DMS 273 (cell line): ENCODE results near the gene TSPAN16.
"Not testable (repeated sequence)": the region's sequence is repeated elsewhere in the genome, so short reads cannot be mapped to it uniquely, and the experiment has no call there.

Experiments used
- DNase-seq: peaks from one replicate; lab custom pipeline; 2025; ENCODE audit not compliant: unreplicated experiment; lab: John Stamatoyannopoulos, UW

The TSPAN16 gene

GRCh38 chr19:11300811-11301120 is 4.8 kb downstream of the TSPAN16 start:
- DNase-seq = no peak

DNA sequence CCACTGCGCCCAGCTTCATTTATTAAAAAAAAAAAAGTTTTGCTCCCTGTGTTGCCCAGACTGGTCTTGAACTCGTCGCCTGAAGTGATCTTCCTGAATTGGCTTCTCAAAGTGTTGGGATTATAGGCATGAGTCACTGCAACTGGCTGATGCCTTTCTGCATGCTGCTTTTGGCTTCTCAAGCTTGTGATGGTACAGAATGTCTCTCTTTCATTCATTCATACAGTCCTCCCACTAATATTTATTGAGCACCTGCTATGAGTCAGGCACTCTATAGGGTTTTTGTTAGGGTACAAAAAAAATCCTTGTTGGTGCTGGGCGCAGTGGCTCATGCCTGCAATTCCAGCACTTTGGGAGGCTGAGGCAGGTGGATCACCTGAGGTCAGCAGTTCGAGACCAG is 9.0 kb downstream of the TSPAN16 start:
- DNase-seq = no peak

GRCh38 chr19:11306337-11306736 is 10.4 kb downstream of the TSPAN16 start:
- no peak for DNase-seq

GRCh38 chr19:11320278-11320995 is 24.5 kb downstream of the TSPAN16 start:
- DNase-seq = not testable (repeated sequence)

- no peak for DNase-seq
These were observed 25.5 kb downstream of the TSPAN16 start for GRCh38 chr19:11321191-11322126.

- DNase-seq = no peak
These were observed 26.5 kb downstream of the TSPAN16 start for GRCh38 chr19:11322269-11323024.

GRCh38 chr19:11323601-11324078 is 27.7 kb downstream of the TSPAN16 start:
- no peak for DNase-seq

DNA sequence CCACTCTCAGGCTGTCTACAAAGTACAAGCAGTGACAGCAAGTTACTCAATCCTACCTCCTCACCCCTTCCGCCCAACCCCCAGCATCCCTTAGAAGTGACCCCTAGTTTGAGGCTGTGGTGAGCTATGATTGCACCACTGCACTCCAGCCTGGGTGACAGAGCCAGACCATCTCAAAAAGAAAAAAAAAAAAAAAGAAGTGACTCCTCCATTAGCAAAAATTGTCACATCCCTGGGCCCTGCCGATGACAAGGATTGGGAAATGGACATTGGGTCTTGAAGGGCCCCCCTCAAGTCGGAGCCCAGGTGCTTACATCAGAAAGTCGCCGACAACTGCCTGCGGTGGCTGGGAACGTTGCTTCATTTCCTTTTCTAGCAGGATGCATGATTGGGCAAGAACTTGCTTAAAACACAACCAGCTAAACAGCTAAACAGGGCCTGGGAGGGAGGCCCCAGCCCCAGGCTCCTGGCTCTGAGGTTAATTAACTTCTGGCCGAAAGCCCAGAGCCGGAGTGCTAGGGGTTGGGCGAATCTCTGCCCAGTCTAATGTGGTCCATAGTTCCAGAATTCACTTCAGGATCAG is 28.2 kb downstream of the TSPAN16 start:
- peak; percentile 93 for DNase-seq

DNA sequence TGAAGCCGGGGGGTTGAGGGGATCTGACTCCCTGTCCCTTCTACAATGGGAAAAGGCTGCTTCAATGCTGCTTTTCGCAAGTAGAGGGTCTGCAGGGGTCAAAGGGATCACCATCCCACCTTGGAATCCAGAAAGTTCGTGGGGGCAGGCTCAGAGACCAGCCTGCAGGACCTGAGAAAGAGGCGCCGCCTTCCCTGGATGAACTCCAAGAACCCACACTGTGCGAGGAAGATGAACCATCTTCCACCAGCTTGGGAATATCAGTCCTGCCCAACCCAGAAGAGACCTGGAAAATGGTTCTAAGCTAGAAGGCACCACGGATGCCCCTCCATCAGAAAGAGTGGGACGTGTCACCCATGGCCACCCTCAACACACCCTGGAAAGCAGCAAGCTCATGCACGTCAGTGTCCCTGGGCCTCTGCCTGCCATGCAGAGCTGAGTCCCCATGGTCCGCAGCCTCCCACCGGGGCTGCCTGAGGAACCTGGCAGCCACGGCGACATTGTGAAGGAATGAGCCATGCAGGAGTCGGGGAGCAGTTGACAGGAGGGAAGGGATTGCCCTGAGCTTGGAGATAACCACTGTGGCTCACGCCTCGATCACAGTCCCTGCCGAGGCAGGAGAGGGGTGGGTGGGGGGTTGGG is 28.9 kb downstream of the TSPAN16 start:
- DNase-seq = peak; percentile 41

DNA sequence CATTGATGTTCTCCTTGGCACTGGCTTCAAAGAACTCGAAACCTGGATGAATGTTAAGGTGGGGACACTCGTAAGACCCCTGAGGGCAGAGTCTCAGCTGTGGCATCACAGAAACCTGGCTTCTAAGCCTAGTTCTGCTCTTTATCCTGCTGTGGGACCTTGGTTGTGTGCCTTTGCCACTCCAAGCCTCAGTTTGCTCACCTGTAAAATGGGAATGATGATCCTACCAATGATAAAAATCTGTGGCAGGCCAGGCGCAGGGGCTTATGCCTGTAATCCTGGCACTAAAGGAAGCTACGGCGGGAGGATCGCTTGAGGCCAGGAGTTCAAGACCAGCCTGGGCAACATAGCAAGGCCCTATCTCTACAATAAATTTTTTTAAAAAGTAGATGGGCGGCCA is 29.6 kb downstream of the TSPAN16 start:
- DNase-seq = no peak

- no peak for DNase-seq
These were observed 34.2 kb downstream of the TSPAN16 start for GRCh38 chr19:11330127-11330526.

DNA sequence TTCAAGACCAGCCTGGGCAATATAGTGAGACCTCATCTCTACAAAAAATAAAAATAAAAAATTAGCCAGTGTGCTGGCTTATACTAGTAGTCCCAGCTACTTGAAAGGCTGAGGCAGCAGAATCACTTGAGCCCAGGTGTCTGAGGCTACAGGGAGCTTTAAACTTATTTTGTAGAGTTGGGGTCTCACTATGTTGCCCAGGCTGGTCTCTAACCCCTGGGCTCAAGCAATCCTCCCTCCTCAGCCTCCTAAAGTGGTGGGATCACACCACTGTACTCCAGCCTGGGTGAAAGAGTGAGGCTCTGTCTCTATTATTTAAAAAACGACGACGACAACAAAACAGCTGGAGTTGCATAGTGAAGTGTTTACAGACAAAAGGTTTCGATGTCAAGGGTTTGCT is 35.5 kb downstream of the TSPAN16 start:
- DNase-seq = no peak

DNA sequence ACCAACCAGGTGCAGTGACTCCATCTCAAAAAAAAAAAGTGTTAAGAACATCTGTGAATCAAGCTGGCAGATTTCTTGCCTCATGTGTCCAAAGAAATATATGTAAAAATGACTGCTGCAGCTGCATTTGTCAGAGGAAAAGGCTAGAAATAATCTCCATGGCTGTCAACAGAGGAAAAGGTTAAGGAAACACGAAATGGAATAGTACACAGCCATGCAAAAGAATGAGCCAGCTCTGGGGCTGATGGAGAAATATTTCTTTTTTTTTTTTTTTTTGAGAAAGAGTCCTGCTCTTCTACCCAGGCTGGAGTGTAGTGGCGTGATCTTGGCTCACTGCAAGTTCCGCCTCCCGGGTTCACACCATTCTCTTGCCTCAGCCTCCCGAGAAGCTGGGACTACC is 36.9 kb downstream of the TSPAN16 start:
- DNase-seq = no peak

GRCh38 chr19:11333838-11334237 is 37.9 kb downstream of the TSPAN16 start:
- DNase-seq = not testable (repeated sequence)

- DNase-seq = no peak
These were observed 39.6 kb downstream of the TSPAN16 start for GRCh38 chr19:11335449-11336146.

DNA sequence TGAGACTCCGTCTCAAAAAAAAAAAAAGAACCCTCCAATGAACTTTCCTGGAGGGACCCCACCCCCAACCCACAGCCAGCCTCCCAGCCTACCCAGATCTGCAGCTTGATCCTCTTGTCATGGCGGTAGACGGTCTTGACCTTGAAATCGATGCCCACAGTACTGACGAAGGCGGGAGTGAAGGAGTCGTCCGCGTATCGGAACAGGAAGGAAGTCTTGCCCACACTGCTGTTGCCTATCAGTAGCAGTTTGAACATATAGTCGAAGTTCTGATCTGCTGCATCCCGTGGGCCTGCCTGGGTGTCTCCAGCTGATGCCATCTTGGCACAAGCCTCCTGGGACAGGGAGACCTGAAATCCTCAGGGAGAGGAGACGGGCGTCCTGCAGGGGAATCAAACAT is 41.1 kb downstream of the TSPAN16 start:
- DNase-seq = no peak

GRCh38 chr19:11338121-11338520 is 42.2 kb downstream of the TSPAN16 start:
- no peak for DNase-seq

DNA sequence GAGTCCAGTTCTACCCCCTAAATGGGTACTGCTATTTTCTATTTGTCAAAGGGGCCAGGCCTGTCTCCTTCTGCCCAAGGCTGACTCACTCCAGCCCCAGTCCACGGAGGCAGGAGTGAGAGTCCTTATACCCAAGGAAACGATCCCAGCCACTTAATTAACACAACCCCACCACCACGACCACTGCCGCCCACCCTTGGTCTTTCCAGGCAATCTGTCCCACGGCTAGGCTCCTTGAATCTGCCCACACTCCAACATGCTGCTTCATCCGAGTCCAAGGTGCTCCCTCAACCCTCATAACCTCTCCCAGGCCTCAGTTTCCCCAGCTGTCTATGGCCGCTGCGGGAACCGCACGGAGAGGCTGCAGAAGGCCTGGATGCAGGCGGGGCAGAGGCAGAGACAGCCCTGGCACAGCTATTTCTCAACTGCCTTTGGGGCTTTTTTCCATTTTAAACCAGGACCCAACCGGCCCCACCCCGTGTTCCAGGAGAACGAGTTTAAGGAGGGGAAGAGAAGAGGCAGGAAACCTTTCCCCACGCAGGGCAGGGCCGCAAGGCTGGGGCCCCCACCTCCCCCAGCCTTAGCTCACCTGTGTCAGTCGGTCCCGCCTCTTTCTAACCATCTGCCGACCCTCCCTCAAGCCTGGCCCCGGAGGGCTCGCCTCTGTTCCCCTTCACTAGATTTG is 42.8 kb downstream of the TSPAN16 start:
- DNase-seq = peak; percentile 64
